Endothelial cell (in vitro differentiated cells): ENCODE measurements around the gene SMPDL3A. TPM values are rescaled to one million over a fixed set of nuclear protein-coding genes. Genes with fewer than 3 reads are reported as not detected.

Source experiments
- DNase-seq: peaks from one replicate; pipeline ENCODE4 v3.0.0; 2021; ENCODE audit warnings: low spot score
- H3K27ac Mint-ChIP-seq: one replicate; pipeline ENCODE4 v1.8.0; 2021; ENCODE audit warnings: mixed read lengths, inconsistent platforms; ENCODE audit not compliant: unreplicated experiment
- H3K27me3 Mint-ChIP-seq: one replicate; pipeline ENCODE4 v1.8.0; 2021; ENCODE audit warnings: mild to moderate bottlenecking, moderate library complexity, mixed read lengths, inconsistent platforms; ENCODE audit not compliant: unreplicated experiment
- H3K36me3 Mint-ChIP-seq: one replicate; pipeline ENCODE4 v1.8.0; 2021; ENCODE audit warnings: mild to moderate bottlenecking, low read depth, mixed read lengths, inconsistent platforms; ENCODE audit not compliant: unreplicated experiment
- H3K4me1 Mint-ChIP-seq: one replicate; pipeline ENCODE4 v1.8.0; 2021; ENCODE audit warnings: mild to moderate bottlenecking, mixed read lengths, inconsistent platforms; ENCODE audit not compliant: unreplicated experiment
- H3K4me3 Mint-ChIP-seq: one replicate; pipeline ENCODE4 v1.8.0; 2021; ENCODE audit warnings: mild to moderate bottlenecking, mixed read lengths, inconsistent platforms; ENCODE audit not compliant: unreplicated experiment
- H3K9me3 Mint-ChIP-seq: one replicate; pipeline ENCODE4 v1.8.0; 2021; ENCODE audit warnings: mixed read lengths, inconsistent platforms; ENCODE audit not compliant: unreplicated experiment
- total RNA-seq: library from RNA; stranded (reverse); fragmentation: NEBNext Ultra II Directional; extraction: Animal tissue kit (Norgen Biotek cat#: 25700); gene quantifications from one replicate; pipeline ENCODE4 v1.2.1, GENCODE V29; 2021; ENCODE audit not compliant: unreplicated experiment
- TF ChIP-seq, protein P1 (sequence below): fragments of 200-600 bp; sonication (generic); IDR thresholded peaks from one replicate; pipeline ENCODE4 v1.5.0; 2021; ENCODE audit warnings: antibody characterized with exemption; ENCODE audit not compliant: unreplicated experiment

Gene SMPDL3A
- total RNA-seq, 1 donor from 2014 or later, result 10.3 TPM

DNA sequence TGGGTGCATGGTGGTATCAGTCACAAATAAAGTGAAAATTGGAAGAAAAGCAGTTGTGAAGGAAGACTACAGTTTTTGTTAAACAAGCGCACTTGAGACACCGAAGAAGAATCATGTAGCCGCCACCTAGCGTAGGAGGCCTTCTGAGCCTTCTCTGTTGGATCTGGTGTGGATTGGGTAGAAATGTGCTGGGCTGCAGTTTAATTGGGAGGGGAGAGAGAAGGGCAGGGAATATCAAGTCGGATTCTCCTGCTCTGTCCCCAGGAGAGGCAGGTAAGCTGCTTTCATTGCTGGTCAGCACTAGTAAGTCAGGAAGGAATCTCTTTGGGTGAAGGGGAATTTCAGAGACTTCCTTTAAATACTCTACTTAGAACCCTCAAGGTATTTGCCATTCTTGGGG, 10.8 kb upstream of the SMPDL3A start:
- H3K9me3 Mint-ChIP-seq, result no peaks in the 10 kb centered on the region
- TF ChIP-seq, protein P1, sequence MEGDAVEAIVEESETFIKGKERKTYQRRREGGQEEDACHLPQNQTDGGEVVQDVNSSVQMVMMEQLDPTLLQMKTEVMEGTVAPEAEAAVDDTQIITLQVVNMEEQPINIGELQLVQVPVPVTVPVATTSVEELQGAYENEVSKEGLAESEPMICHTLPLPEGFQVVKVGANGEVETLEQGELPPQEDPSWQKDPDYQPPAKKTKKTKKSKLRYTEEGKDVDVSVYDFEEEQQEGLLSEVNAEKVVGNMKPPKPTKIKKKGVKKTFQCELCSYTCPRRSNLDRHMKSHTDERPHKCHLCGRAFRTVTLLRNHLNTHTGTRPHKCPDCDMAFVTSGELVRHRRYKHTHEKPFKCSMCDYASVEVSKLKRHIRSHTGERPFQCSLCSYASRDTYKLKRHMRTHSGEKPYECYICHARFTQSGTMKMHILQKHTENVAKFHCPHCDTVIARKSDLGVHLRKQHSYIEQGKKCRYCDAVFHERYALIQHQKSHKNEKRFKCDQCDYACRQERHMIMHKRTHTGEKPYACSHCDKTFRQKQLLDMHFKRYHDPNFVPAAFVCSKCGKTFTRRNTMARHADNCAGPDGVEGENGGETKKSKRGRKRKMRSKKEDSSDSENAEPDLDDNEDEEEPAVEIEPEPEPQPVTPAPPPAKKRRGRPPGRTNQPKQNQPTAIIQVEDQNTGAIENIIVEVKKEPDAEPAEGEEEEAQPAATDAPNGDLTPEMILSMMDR, result no peak
- H3K27me3 Mint-ChIP-seq, result no peaks in the 10 kb centered on the region
- no peak overlapping the region for H3K27ac Mint-ChIP-seq
- no peak for DNase-seq
- H3K4me3 Mint-ChIP-seq, result no peak overlapping the region
- H3K36me3 Mint-ChIP-seq, result no peaks in the 10 kb centered on the region
- H3K4me1 Mint-ChIP-seq, result peaks cover 13% of the 10 kb centered on the region

GRCh38 chr6:122778985-122779661, 9.9 kb upstream of the SMPDL3A start:
- no peak overlapping the region for H3K27ac Mint-ChIP-seq
- peaks cover 13% of the 10 kb centered on the region for H3K4me1 Mint-ChIP-seq
- no peaks in the 10 kb centered on the region for H3K9me3 Mint-ChIP-seq
- peak; percentile 9 for DNase-seq
- no peak overlapping the region for H3K4me3 Mint-ChIP-seq
- TF ChIP-seq, protein P1, result no peak
- no peaks in the 10 kb centered on the region for H3K27me3 Mint-ChIP-seq
- H3K36me3 Mint-ChIP-seq, result no peaks in the 10 kb centered on the region

DNA sequence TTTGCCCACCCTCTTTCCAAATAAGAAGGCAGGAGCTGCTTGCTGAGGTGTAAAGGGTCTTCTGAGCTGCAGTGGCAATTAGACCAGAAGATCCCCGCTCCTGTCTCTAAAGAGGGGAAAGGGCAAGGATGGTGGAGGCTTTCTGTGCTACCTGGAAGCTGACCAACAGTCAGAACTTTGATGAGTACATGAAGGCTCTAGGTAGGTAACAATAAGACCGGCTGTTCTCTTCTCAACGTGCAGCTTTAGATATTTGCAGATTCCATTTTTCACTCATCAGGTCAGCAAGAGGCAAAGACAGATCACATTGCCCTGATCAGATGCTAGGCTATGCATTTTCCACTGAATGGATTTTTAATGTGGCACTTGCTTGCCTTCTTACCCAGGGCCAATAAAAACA, 9.4 kb upstream of the SMPDL3A start, which contains the start of gene FABP7:
TSS of gene FABP7 (plus strand) at position 50 of the 400 bp plus-strand sequence. CDS start at position 129, 79 bp downstream.
- Mint-ChIP-seq H3K4me1 (peaks cover 13% of the 10 kb centered on the region), H3K27ac (no peak within 1 kb of the TSS), H3K36me3 (no peaks in the 10 kb centered on the region), H3K27me3 (no peaks in the 10 kb centered on the region), H3K4me3 (no peak within 1 kb of the TSS), H3K9me3 (no peaks in the 10 kb centered on the region)
- TF ChIP-seq, protein P1, result no peak
- no peak for DNase-seq

- no peaks in the 10 kb centered on the region for H3K36me3 Mint-ChIP-seq
- no peak overlapping the region for H3K27ac Mint-ChIP-seq
- TF ChIP-seq, protein P1, result no peak
- DNase-seq, result no peak
- no peaks in the 10 kb centered on the region for H3K9me3 Mint-ChIP-seq
- H3K4me1 Mint-ChIP-seq, result peaks cover 13% of the 10 kb centered on the region
- H3K4me3 Mint-ChIP-seq, result no peak overlapping the region
- H3K27me3 Mint-ChIP-seq, result no peaks in the 10 kb centered on the region
These were observed 8.9 kb upstream of the SMPDL3A start for GRCh38 chr6:122780114-122780513.

GRCh38 chr6:122781716-122782115, 7.3 kb upstream of the SMPDL3A start:
- H3K27me3 Mint-ChIP-seq, result no peaks in the 10 kb centered on the region
- no peak for DNase-seq
- H3K27ac Mint-ChIP-seq, result no peak overlapping the region
- H3K36me3 Mint-ChIP-seq, result no peaks in the 10 kb centered on the region
- no peaks in the 10 kb centered on the region for H3K9me3 Mint-ChIP-seq
- peaks cover 13% of the 10 kb centered on the region for H3K4me1 Mint-ChIP-seq
- TF ChIP-seq, protein P1, result no peak
- H3K4me3 Mint-ChIP-seq, result no peak overlapping the region
